H1 (cell line): ENCODE results near the gene MYH7. TPM values are rescaled to one million over a fixed set of nuclear protein-coding genes. Genes with fewer than 3 reads are reported as not detected.

ENCODE experiments used
- CHD7 ChIP-seq: fragments of 300-600 bp; sonication (generic); IDR thresholded peaks from 2 replicates; pipeline ENCODE4 v1.7.1; 2012; ENCODE audit warnings: low read length, moderate library complexity, mild to moderate bottlenecking, inconsistent platforms; ENCODE audit not compliant: insufficient replicate concordance
- HDAC6 ChIP-seq: IDR thresholded peaks from one replicate; pipeline ENCODE4 v1.7.1; 2012; ENCODE audit warnings: low read depth, mild to moderate bottlenecking, inconsistent platforms, low read length, moderate library complexity
- JUND ChIP-seq: IDR thresholded peaks from 2 replicates; pipeline ENCODE4 v1.6.1; 2011; ENCODE audit warnings: mild to moderate bottlenecking, improper control_type of control experiment, low read length
- RAD21 ChIP-seq, 2 experiments: IDR thresholded peaks in 1 of 2; conservative IDR thresholded peaks in 1 of 2; 2 replicates each; pipeline ENCODE4 v1.6.1; 2011; ENCODE audit warnings: low read depth in 2 of 2, low read length in 2 of 2, improper control_type of control experiment in 1 of 2, inconsistent platforms in 1 of 2, mild to moderate bottlenecking in 1 of 2, moderate library complexity in 1 of 2
- RXRA ChIP-seq: IDR thresholded peaks from 2 replicates; pipeline ENCODE4 v1.6.1; 2011; ENCODE audit warnings: low read depth, mild to moderate bottlenecking, low read length, moderate library complexity; ENCODE audit not compliant: insufficient read depth
- SIN3A ChIP-seq, 2 experiments: IDR thresholded peaks in 1 of 2; conservative IDR thresholded peaks in 1 of 2; 2 replicates each; pipeline ENCODE4 v1.6.1; 2011 to 2012; ENCODE audit warnings: low read length in 2 of 2, improper control_type of control experiment in 1 of 2, low read depth in 1 of 2, mild to moderate bottlenecking in 1 of 2
- SIX5 ChIP-seq: IDR thresholded peaks from 2 replicates; pipeline ENCODE4 v1.6.1; 2011; ENCODE audit warnings: mild to moderate bottlenecking, low read depth, low read length
- ZNF274 ChIP-seq: IDR thresholded peaks from 2 replicates; pipeline ENCODE4 v1.7.0; 2012; ENCODE audit warnings: low read length, borderline replicate concordance; ENCODE audit errors: extremely low read depth
- polyA plus RNA-seq, 7 experiments: library from polyadenylated mRNA; depleted of rRNA in 3 of 7; stranded (reverse) in 5 of 7; unstranded in 2 of 7; fragments of >200 nt in 5 of 7; fragments of 200-250 nt in 2 of 7; gene quantifications; 1 replicate in 5 of 7; 2 replicates in 1 of 7; 4 replicates in 1 of 7; pipeline versions ENCODE4 v1.2.1 to v1.2.3, GENCODE V29; 2011 to 2013; ENCODE audit warnings: missing spikeins in 2 of 7, mixed read lengths in 2 of 7
- total RNA-seq: library from RNA; stranded (reverse); fragmentation: NEBNext Ultra II Directional; extraction: Animal tissue kit (Norgen Biotek cat#: 25700); gene quantifications from 2 replicates; pipeline ENCODE4 v1.2.1, GENCODE V29; 2021

The MYH7 gene
- total and polyA plus RNA-seq, 2 of the 8 experiments (the other 6 are each of a cell fraction or from before 2014, with no cell fraction given), result not detected

GRCh38 chr14:23443881-23444280 is 8.4 kb upstream of the MYH7 start (continued):
- TF ChIP-seq SIN3A (conservative IDR thresholded peaks at IDR 0.05 in 1 of 2, IDR thresholded peaks at IDR 0.05 in 1 of 2; ENCODE audit: low read depth in 1 of 2, low read length in 2 of 2) (no peak), ZNF274 (no peak), HDAC6 (no peak), RAD21 (IDR thresholded peaks at IDR 0.05 in 1 of 2, conservative IDR thresholded peaks at IDR 0.05 in 1 of 2; ENCODE audit: low read depth in 2 of 2, low read length in 2 of 2) (no peak), JUND (no peak), SIX5 (no peak), CHD7 (no peak), RXRA (no peak)
